GM12878 (cell line): ENCODE data around the gene EPRS1. TPM values are rescaled to one million over a fixed set of nuclear protein-coding genes. Genes with fewer than 3 reads are reported as not detected.
"Not testable (repeated sequence)": the region's sequence is repeated elsewhere in the genome, so short reads cannot be mapped to it uniquely, and the experiment has no call there.

ENCODE experiments used
- ATAC-seq: fragments of 200-7000 bp; cut with Tn5 transposase; 3 replicates; pipeline ENCODE4 v1.9.1; 2020; ENCODE audit warnings: mild to moderate bottlenecking, moderate library complexity
- BruUV-seq: library from RNA; stranded (reverse); fragments of 400-500 nt; replicated peaks from 2 replicates; lab custom pipeline; 2021; lab: Mats Ljungman, UMichigan
- CTCF ChIA-PET: fragments of 300-600 bp; sonication (Branson Sonifier 250); formaldehyde crosslinking; extraction: SDS; loops from one replicate; lab custom pipeline; 2021; ENCODE audit warnings: inconsistent platforms; lab: Yijun Ruan, JAX
- POLR2A ChIA-PET: fragments of 350-600 bp; formaldehyde crosslinking; extraction: SDS; loops from one replicate; lab custom pipeline; 2021; ENCODE audit warnings: inconsistent platforms; lab: Charles Lee
- RAD21 ChIA-PET: fragments of 300-600 bp; sonication (Branson Sonifier 250); formaldehyde crosslinking; loops from one replicate; lab custom pipeline; 2023; ENCODE audit warnings: antibody characterized with exemption; ENCODE audit not compliant: unreplicated experiment; lab: Charles Lee
- SMC1A ChIA-PET: fragments of 300-600 bp; sonication (Branson Sonifier 250); formaldehyde crosslinking; loops from one replicate; lab custom pipeline; 2023; ENCODE audit not compliant: unreplicated experiment, uncharacterized antibody; lab: Charles Lee
- DNase-seq: peaks from one replicate; pipeline ENCODE4 v3.0.0-alpha.2; 2011; ENCODE audit warnings: low read depth, low spot score
- FAIRE-seq: peaks from 3 replicates; lab custom pipeline; 2011; peaks lifted over from hg19 to GRCh38; lab: Jason Lieb, UNC
- H2AFZ ChIP-seq: 2 replicates; pipeline ENCODE4 v1.6.0; 2011; ENCODE audit warnings: low read depth, low read length, control low read depth; ENCODE audit not compliant: control insufficient read depth
- H3K27ac ChIP-seq: 2 replicates; pipeline ENCODE4 v1.5.1; 2011; ENCODE audit warnings: control low read depth; ENCODE audit not compliant: control insufficient read depth, insufficient read depth
- H3K27me3 ChIP-seq, 2 experiments: replicated peaks in 1 of 2; 2 replicates each; pipeline versions ENCODE4 v1.6.0 to v1.6.1; 2011; ENCODE audit warnings: low read length in 1 of 2; ENCODE audit not compliant: control insufficient read depth in 2 of 2, insufficient read depth in 2 of 2
- H3K36me3 ChIP-seq, 2 experiments: 2 replicates each; pipeline ENCODE4 v1.5.1; 2011; ENCODE audit warnings: low read length in 1 of 2; ENCODE audit not compliant: control insufficient read depth in 2 of 2, insufficient read depth in 2 of 2
- H3K4me1 ChIP-seq: 2 replicates; pipeline ENCODE4 v1.6.1; 2011; ENCODE audit warnings: mild to moderate bottlenecking, low read length, moderate library complexity, mixed read lengths; ENCODE audit not compliant: control insufficient read depth, insufficient read depth
- H3K4me2 ChIP-seq: 2 replicates; pipeline ENCODE4 v1.6.0; 2011; ENCODE audit warnings: control low read depth; ENCODE audit not compliant: control insufficient read depth, insufficient read depth
- H3K4me3 ChIP-seq: fragments of 200-600 bp; sonication (generic); 2 replicates; pipeline ENCODE4 v1.5.1; 2016
- H3K79me2 ChIP-seq: 2 replicates; pipeline ENCODE4 v1.6.0; 2011; ENCODE audit warnings: low read length; ENCODE audit not compliant: control insufficient read depth, insufficient read depth
- H3K9ac ChIP-seq: 2 replicates; pipeline ENCODE4 v1.8.0; 2011; ENCODE audit warnings: low read length, control low read depth, mixed read lengths; ENCODE audit not compliant: control insufficient read depth, insufficient read depth
- H3K9me3 ChIP-seq: replicated peaks from 3 replicates; pipeline ENCODE4 v1.5.1; 2011; ENCODE audit warnings: mild to moderate bottlenecking, low read length; ENCODE audit not compliant: control insufficient read depth, insufficient read depth
- H4K20me1 ChIP-seq: 2 replicates; pipeline ENCODE4 v1.6.0; 2011; ENCODE audit not compliant: control insufficient read depth, insufficient read depth
- ATF7 ChIP-seq: fragments of 450-650 bp; IDR thresholded peaks from 2 replicates; pipeline ENCODE4 v1.6.1; 2016; ENCODE audit warnings: low read depth, mild to moderate bottlenecking
- CREB1 ChIP-seq: IDR thresholded peaks from 2 replicates; pipeline ENCODE4 v1.6.1; 2012; ENCODE audit warnings: low read depth, mild to moderate bottlenecking, inconsistent platforms
- CREM ChIP-seq: IDR thresholded peaks from 2 replicates; pipeline ENCODE4 v1.6.1; 2014; ENCODE audit warnings: antibody characterized with exemption, low read depth
- CTCF ChIP-seq, 3 experiments: IDR thresholded peaks in 2 of 3; conservative IDR thresholded peaks in 1 of 3; 2 replicates each; pipeline ENCODE4 v1.5.1; 2011; ENCODE audit warnings: low read depth in 3 of 3, low read length in 3 of 3, mild to moderate bottlenecking in 3 of 3, control low read depth in 2 of 3, moderate library complexity in 2 of 3, inconsistent platforms in 1 of 3, mixed read lengths in 1 of 3; ENCODE audit not compliant: control insufficient read depth in 2 of 3, insufficient read depth in 1 of 3; ENCODE audit errors: extremely low read depth in 1 of 3
- DPF2 ChIP-seq: fragments of 450-650 bp; IDR thresholded peaks from 2 replicates; pipeline ENCODE4 v1.6.1; 2017; ENCODE audit warnings: mild to moderate bottlenecking
- GATAD2B ChIP-seq: fragments of 450-650 bp; conservative IDR thresholded peaks from 2 replicates; pipeline ENCODE4 v1.6.1; 2017; ENCODE audit warnings: low read depth, mild to moderate bottlenecking, moderate library complexity
- HDGF ChIP-seq: fragments of 450-650 bp; IDR thresholded peaks from 2 replicates; pipeline ENCODE4 v1.6.1; 2016; ENCODE audit warnings: antibody characterized with exemption
- IKZF1 ChIP-seq: fragments of 450-650 bp; conservative IDR thresholded peaks from 2 replicates; pipeline ENCODE4 v1.6.1; 2017; ENCODE audit warnings: antibody characterized with exemption, mild to moderate bottlenecking
- IKZF2 ChIP-seq, 2 experiments: fragments of 450-650 bp; IDR thresholded peaks; 2 replicates each; pipeline ENCODE4 v1.6.1; 2017; ENCODE audit warnings: mild to moderate bottlenecking in 2 of 2, moderate library complexity in 2 of 2
- NBN ChIP-seq: fragments of 450-650 bp; IDR thresholded peaks from 2 replicates; pipeline ENCODE4 v1.6.1; 2016
- NR2F1 ChIP-seq: fragments of 450-650 bp; conservative IDR thresholded peaks from 2 replicates; pipeline ENCODE4 v1.6.1; 2017; ENCODE audit warnings: mild to moderate bottlenecking
- PAX5 ChIP-seq: IDR thresholded peaks from 2 replicates; pipeline ENCODE4 v1.6.1; 2011; ENCODE audit warnings: low read depth, low read length, borderline replicate concordance
- RAD21 ChIP-seq: IDR thresholded peaks from 2 replicates; pipeline ENCODE4 v1.6.1; 2011; ENCODE audit warnings: mild to moderate bottlenecking, low read depth, low read length, moderate library complexity; ENCODE audit not compliant: insufficient read depth
- RUNX3 ChIP-seq: IDR thresholded peaks from 2 replicates; pipeline ENCODE4 v1.6.1; 2012; ENCODE audit warnings: low read length, inconsistent platforms
- SMARCA5 ChIP-seq: fragments of 450-650 bp; IDR thresholded peaks from 2 replicates; pipeline ENCODE4 v1.6.1; 2017; ENCODE audit warnings: mild to moderate bottlenecking
- SRF ChIP-seq, 2 experiments: IDR thresholded peaks; 2 replicates each; pipeline ENCODE4 v1.6.1; 2011; ENCODE audit warnings: low read depth in 2 of 2, low read length in 2 of 2, mild to moderate bottlenecking in 1 of 2, moderate library complexity in 1 of 2
- YY1 ChIP-seq: IDR thresholded peaks from 2 replicates; pipeline ENCODE4 v1.6.1; 2011; ENCODE audit warnings: low read depth, mild to moderate bottlenecking, low read length
- ZNF217 ChIP-seq: fragments of 450-650 bp; IDR thresholded peaks from 2 replicates; pipeline ENCODE4 v1.6.1; 2017; ENCODE audit warnings: antibody characterized with exemption, mild to moderate bottlenecking
- WGBS: methylation state at CpG from one replicate; pipeline ENCODE4 v1.1.6; 2016; ENCODE audit warnings: low lambda C conversion rate; ENCODE audit not compliant: insufficient replicate concordance, insufficient coverage; ENCODE audit errors: missing lambda C conversion rate; 5-methylcytosine and 5-hydroxymethylcytosine counted together
- in situ Hi-C: fragments of 300-500 bp; cut with MboI; formaldehyde crosslinking; loops from 9 replicates; pipeline ENCODE4 v1.14.3; 2018; ENCODE audit warnings: mixed read lengths
- intact Hi-C: fragments of 100-400 bp; cut with micrococcal nuclease; formaldehyde crosslinking; loops from one replicate; pipeline ENCODE4 v1.14.2; 2022; ENCODE audit not compliant: unreplicated experiment
- polyA plus RNA-seq, 11 experiments: library from polyadenylated mRNA; depleted of rRNA in 4 of 11; unstranded in 6 of 11; stranded (reverse) in 5 of 11; fragments of >200 nt; fragmentation: Nextera tagmentation in 4 of 11; fragmentation: Illumina TruSeq in 1 of 11; extraction: Ambion mirVana in 4 of 11; extraction: Trizol in 1 of 11; gene quantifications; 1 replicate in 1 of 11; 2 replicates in 10 of 11; pipeline versions ENCODE4 v1.2.1 to v1.2.3, GENCODE V29; 2011 to 2016; ENCODE audit warnings: inconsistent platforms in 2 of 11, missing spikeins in 2 of 11, low read depth in 1 of 11
- total RNA-seq, 4 experiments: library from RNA; depleted of rRNA in 3 of 4; stranded (reverse); fragments of >200 nt in 3 of 4; fragmentation: Illumina TruSeq in 1 of 4; extraction: Trizol in 1 of 4; gene quantifications; 2 replicates each; pipeline versions ENCODE4 v1.2.1 to v1.2.3, GENCODE V29; 2013 to 2021
- TF ChIP-seq, protein P1 (sequence below): fragments of 450-650 bp; IDR thresholded peaks from 2 replicates; pipeline ENCODE4 v1.6.1; 2017; ENCODE audit warnings: mild to moderate bottlenecking

Gene EPRS1
- total and polyA plus RNA-seq, 10 of the 15 experiments (the other 5 are each of a cell fraction or from before 2014, with no cell fraction given), result 68.2 to 175 (median 119) TPM

DNA sequence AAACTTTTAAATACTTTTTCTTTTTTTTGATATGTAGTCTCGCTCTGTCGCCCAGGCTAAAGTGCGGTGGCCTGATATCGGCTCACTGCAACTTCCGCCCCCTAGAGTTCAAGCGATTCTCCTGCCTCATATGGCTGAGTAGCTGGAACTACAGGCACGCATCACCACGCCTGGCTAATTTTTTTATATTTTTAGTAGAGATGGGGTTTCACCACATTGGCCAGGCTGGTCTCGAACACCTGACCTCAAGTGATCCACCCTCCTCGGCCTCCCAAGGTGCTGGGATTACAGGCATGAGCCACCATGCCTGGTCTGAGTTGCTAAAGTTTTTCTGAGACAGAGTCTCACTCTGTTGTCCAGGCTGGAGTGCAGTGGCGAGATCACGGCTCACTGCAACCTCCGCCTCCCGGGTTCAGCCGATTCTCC lies 40.0 kb upstream of the EPRS1 start:
- H3K36me3 ChIP-seq, H3K9me3 ChIP-seq: not testable (repeated sequence)
- peak overlapping the region; percentile 46; the same call in 1 of the 2 replicates for H3K4me3 ChIP-seq

More for the DNA sequence above, 40.0 kb upstream of the EPRS1 start:
- SMC1A ChIA-PET, result interaction anchor here (0.6 to 1.7 kb wide), 5 partner anchors 17 to 1459 kb away, joined by 3 to 5 read pairs (median 4); no protein-coding TSS in a partner anchor
- BruUV-seq, H3K4me1 ChIP-seq, POLR2A ChIA-PET, H3K27me3 ChIP-seq, in situ Hi-C loops, H4K20me1 ChIP-seq: not testable (repeated sequence)
- Histone ChIP-seq H2AFZ (peak overlapping the region; percentile 61), H3K9ac (peak overlapping the region; percentile 4; the same call in 1 of the 2 replicates), H3K4me2 (peak overlapping the region; percentile 65), H3K27ac (peak overlapping the region; percentile 64), H3K79me2 (peaks cover 25% of the 10 kb centered on the region)
- CTCF ChIA-PET, result interaction anchor here (0.7 to 4.7 kb wide), 10 partner anchors 13 to 96 kb away, joined by 3 to 24 read pairs (median 4); no protein-coding TSS in a partner anchor
- DNase-seq (peak; percentile 43), ATAC-seq (peak; percentile 76), FAIRE-seq (peak; percentile 44)
- RAD21 ChIA-PET, result interaction anchor here (1.4 kb wide), 1 partner anchor 42 kb away, joined by 3 read pairs; no protein-coding TSS in a partner anchor
- TF ChIP-seq CTCF (IDR thresholded peaks at IDR 0.05 in 2 of 3, conservative IDR thresholded peaks at IDR 0.05 in 1 of 3; ENCODE audit: control insufficient read depth in 2 of 3, extremely low read depth in 1 of 3, insufficient read depth in 1 of 3, low read depth in 3 of 3, low read length in 3 of 3) (peak; percentile 49 to 66 (median 56)), DPF2 (0 out of 2 replicates have a peak, but pooled peaks have one; percentile 12), ZNF217 (peak; percentile 84), PAX5 (peak; percentile 84), IKZF2 (IDR thresholded peaks at IDR 0.05) (0 out of 4 replicates have a peak, but pooled peaks of 1 of the 2 experiments have one; percentile 24), RAD21 (peak; percentile 41; the same call in 1 of the 2 replicates), GATAD2B (0 out of 2 replicates have a peak, but pooled peaks have one; percentile 44), CREB1 (0 out of 2 replicates have a peak, but pooled peaks have one; percentile 17), IKZF1 (peak; percentile 34; the same call in 1 of the 2 replicates), RUNX3 (peak; percentile 51), YY1 (peak; percentile 48; the same call in 1 of the 2 replicates), HDGF (peak; percentile 69; the same call in 1 of the 2 replicates), SMARCA5 (peak; percentile 50; the same call in 1 of the 2 replicates), ATF7 (0 out of 2 replicates have a peak, but pooled peaks have one; percentile 20), NR2F1 (0 out of 2 replicates have a peak, but pooled peaks have one; percentile 29), CREM (0 out of 2 replicates have a peak, but pooled peaks have one; percentile 38), SRF (IDR thresholded peaks at IDR 0.05; ENCODE audit: low read depth in 2 of 2, low read length in 2 of 2) (0 out of 4 replicates have a peak, but pooled peaks of 1 of the 2 experiments have one; percentile 32), NBN (peak; percentile 58; the same call in 1 of the 2 replicates)
- TF ChIP-seq, protein P1, sequence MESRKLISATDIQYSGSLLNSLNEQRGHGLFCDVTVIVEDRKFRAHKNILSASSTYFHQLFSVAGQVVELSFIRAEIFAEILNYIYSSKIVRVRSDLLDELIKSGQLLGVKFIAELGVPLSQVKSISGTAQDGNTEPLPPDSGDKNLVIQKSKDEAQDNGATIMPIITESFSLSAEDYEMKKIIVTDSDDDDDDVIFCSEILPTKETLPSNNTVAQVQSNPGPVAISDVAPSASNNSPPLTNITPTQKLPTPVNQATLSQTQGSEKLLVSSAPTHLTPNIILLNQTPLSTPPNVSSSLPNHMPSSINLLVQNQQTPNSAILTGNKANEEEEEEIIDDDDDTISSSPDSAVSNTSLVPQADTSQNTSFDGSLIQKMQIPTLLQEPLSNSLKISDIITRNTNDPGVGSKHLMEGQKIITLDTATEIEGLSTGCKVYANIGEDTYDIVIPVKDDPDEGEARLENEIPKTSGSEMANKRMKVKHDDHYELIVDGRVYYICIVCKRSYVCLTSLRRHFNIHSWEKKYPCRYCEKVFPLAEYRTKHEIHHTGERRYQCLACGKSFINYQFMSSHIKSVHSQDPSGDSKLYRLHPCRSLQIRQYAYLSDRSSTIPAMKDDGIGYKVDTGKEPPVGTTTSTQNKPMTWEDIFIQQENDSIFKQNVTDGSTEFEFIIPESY, result 0 out of 2 replicates have a peak, but pooled peaks have one; percentile 14
- 1% methylated on average over 15 of the region's 15 CpGs for WGBS
- intact Hi-C loops, result loop anchor here (1.0 to 10.0 kb wide), 2 partner anchors 40 to 91 kb away; partner anchors contain the start of gene EPRS1
